Neural cell (in vitro differentiated cells): Measurements from ENCODE around the gene SGSH.

Experiments
- CTCF ChIP-seq: fragments of 450-650 bp; IDR thresholded peaks from 2 replicates; pipeline ENCODE4 v1.5.1; 2014; ENCODE audit warnings: antibody characterized with exemption, mild to moderate bottlenecking, moderate library complexity; ENCODE audit not compliant: poor library complexity, severe bottlenecking
- RAD21 ChIP-seq: fragments of 450-650 bp; conservative IDR thresholded peaks from 2 replicates; pipeline ENCODE4 v1.6.1; 2014; ENCODE audit warnings: antibody characterized with exemption, mild to moderate bottlenecking, moderate library complexity

- TF ChIP-seq RAD21 (no peak), CTCF (no peak)
Observed at GRCh38 chr17:80264205-80265075, 44.3 kb upstream of the SGSH start.
